Measurements from ENCODE around the gene TMEM18. TPM values are rescaled to one million over a fixed set of nuclear protein-coding genes. Genes with fewer than 3 reads are reported as not detected.
A peak's percentile ranks its signal among the peaks of the same experiment; 100 is the strongest.

The TMEM18 gene
- total and polyA plus RNA-seq, 4 donors, result 19.5 to 36.0 (median 21.4) TPM

DNA sequence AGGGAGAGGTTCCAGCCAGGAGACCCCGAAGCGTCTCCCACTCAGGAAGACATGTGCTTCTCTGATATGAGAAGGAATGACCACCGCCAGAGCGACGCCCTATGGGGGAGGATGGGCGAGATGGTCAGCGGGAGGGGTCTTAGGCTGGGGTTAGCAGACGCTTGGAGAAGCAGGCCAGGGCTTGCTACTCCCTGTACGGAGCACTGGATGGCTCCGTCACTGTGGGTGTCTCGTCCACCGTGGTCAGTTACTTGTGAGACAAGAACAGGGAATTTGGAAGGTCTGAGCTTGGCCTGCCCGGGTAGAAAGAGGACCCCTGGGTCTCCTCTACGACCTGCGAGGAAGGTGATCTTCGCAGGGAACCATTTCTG is 39.8 kb downstream of the TMEM18 start:
- TF ChIP-seq, protein P1, sequence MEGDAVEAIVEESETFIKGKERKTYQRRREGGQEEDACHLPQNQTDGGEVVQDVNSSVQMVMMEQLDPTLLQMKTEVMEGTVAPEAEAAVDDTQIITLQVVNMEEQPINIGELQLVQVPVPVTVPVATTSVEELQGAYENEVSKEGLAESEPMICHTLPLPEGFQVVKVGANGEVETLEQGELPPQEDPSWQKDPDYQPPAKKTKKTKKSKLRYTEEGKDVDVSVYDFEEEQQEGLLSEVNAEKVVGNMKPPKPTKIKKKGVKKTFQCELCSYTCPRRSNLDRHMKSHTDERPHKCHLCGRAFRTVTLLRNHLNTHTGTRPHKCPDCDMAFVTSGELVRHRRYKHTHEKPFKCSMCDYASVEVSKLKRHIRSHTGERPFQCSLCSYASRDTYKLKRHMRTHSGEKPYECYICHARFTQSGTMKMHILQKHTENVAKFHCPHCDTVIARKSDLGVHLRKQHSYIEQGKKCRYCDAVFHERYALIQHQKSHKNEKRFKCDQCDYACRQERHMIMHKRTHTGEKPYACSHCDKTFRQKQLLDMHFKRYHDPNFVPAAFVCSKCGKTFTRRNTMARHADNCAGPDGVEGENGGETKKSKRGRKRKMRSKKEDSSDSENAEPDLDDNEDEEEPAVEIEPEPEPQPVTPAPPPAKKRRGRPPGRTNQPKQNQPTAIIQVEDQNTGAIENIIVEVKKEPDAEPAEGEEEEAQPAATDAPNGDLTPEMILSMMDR (IDR thresholded peaks at IDR 0.05; ENCODE audit: control extremely low read depth, extremely low read depth), result no peak
- H3K27ac ChIP-seq (ENCODE audit: low read depth in 1 of 2, low read length in 1 of 2), result no peak overlapping the region
- H3K27me3 ChIP-seq (ENCODE audit: control insufficient read depth in 3 of 3, insufficient read depth in 3 of 3, low read length in 2 of 3), result peaks cover 0 to 3% (median 0%) of the 10 kb centered on the region in 3 donors
- no peak overlapping the region for H3K9ac ChIP-seq (ENCODE audit: insufficient read depth in 1 of 2, low read length in 2 of 2)
- ATAC-seq (ENCODE audit: insufficient read depth, low FRiP score) (no peak), DNase-seq (no peak)
- H3K36me3 ChIP-seq (ENCODE audit: control insufficient read depth in 4 of 4, insufficient read depth in 4 of 4, low read length in 4 of 4), result no peaks in the 10 kb centered on the region
- WGBS, 2 donors, result 70 to 77% methylated on average over 16 of the region's 16 CpGs
- H3K4me1 ChIP-seq (ENCODE audit: control insufficient read depth in 5 of 5, insufficient read depth in 5 of 5, low read length in 5 of 5), result peaks cover 0 to 7% (median 2%) of the 10 kb centered on the region in 5 donors
- no peak overlapping the region for H3K4me3 ChIP-seq
- peaks cover 0 to 4% (median 0%) of the 10 kb centered on the region in 4 donors for H3K9me3 ChIP-seq (ENCODE audit: control insufficient read depth in 4 of 4, insufficient read depth in 3 of 4, low read length in 3 of 4)

DNA sequence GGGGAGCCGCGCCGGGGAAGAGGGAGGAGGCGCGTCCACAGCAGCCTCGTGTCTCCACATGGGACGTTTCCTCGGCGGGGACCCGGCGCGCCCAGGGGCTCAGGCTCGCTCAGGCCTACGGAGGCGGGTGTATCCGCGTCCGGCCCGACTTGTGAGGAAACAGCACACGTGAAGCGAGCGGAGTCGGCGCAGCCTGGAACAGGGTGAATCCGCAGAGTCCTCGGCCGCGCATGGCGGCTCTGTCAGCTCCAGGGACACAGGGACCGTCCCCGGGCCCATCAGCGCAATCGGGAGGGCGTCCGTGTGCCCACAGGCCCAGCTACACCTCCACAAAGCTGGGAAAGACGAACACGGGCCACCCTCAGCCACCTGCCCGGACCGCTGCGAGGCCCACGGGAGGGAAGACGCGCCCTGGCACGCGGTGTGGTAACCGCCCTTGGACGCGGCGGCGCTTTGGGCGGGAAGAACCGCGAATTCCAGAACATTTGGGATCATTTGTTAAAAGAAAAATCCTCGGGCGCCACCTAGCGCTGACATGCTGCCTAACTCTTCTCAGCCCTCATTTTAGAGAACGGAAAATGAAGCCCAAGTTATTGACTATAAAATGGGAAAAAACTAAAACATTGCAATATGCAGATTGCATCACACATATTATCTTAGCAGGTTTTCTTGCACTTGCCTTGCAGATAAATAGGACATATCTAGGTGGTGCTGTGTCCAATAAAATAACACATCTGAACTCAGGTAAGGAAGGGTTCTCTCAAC is 40.4 kb downstream of the TMEM18 start:
- DNase-seq (peak; percentile 83 to 85 (median 85)), ATAC-seq (ENCODE audit: insufficient read depth, low FRiP score) (peak; percentile 90)
- Histone ChIP-seq H3K27ac (ENCODE audit: low read depth in 1 of 2, low read length in 1 of 2) (no peak overlapping the region), H3K9me3 (ENCODE audit: control insufficient read depth in 4 of 4, insufficient read depth in 3 of 4, low read length in 3 of 4) (peaks cover 0 to 4% (median 0%) of the 10 kb centered on the region in 4 donors), H3K36me3 (ENCODE audit: control insufficient read depth in 4 of 4, insufficient read depth in 4 of 4, low read length in 4 of 4) (no peaks in the 10 kb centered on the region), H3K9ac (ENCODE audit: insufficient read depth in 1 of 2, low read length in 2 of 2) (no peak overlapping the region), H3K4me1 (ENCODE audit: control insufficient read depth in 5 of 5, insufficient read depth in 5 of 5, low read length in 5 of 5) (peaks cover 0 to 7% (median 2%) of the 10 kb centered on the region in 5 donors), H3K27me3 (ENCODE audit: control insufficient read depth in 3 of 3, insufficient read depth in 3 of 3, low read length in 2 of 3) (peaks cover 0 to 3% (median 0%) of the 10 kb centered on the region in 3 donors), H3K4me3 (no peak overlapping the region)
- TF ChIP-seq, protein P1 (IDR thresholded peaks at IDR 0.05; ENCODE audit: control extremely low read depth, extremely low read depth), result peak; percentile 75
- 16 to 20% methylated on average over 57 of the region's 57 CpGs for WGBS, 2 donors

- peaks cover 0 to 4% (median 0%) of the 10 kb centered on the region in 4 donors for H3K9me3 ChIP-seq (ENCODE audit: control insufficient read depth in 4 of 4, insufficient read depth in 3 of 4, low read length in 3 of 4)
- TF ChIP-seq, protein P1 (IDR thresholded peaks at IDR 0.05; ENCODE audit: control extremely low read depth, extremely low read depth), result no peak
- H3K27ac ChIP-seq (ENCODE audit: low read depth in 1 of 2, low read length in 1 of 2), result no peak overlapping the region
- peaks cover 0 to 7% (median under 1%) of the 10 kb centered on the region in 5 donors for H3K4me1 ChIP-seq (ENCODE audit: control insufficient read depth in 5 of 5, insufficient read depth in 5 of 5, low read length in 5 of 5)
- no peaks in the 10 kb centered on the region for H3K36me3 ChIP-seq (ENCODE audit: control insufficient read depth in 4 of 4, insufficient read depth in 4 of 4, low read length in 4 of 4)
- no peak overlapping the region for H3K4me3 ChIP-seq
- WGBS, 2 donors, result 75 to 84% methylated on average over 57 of the region's 57 CpGs
- ATAC-seq (ENCODE audit: insufficient read depth, low FRiP score) (peak; percentile 10), DNase-seq (no peak)
- no peak overlapping the region for H3K9ac ChIP-seq (ENCODE audit: insufficient read depth in 1 of 2, low read length in 2 of 2)
- H3K27me3 ChIP-seq (ENCODE audit: control insufficient read depth in 3 of 3, insufficient read depth in 3 of 3, low read length in 2 of 3), result peaks cover 0 to 3% (median 0%) of the 10 kb centered on the region in 3 donors
Measured at GRCh38 chr2:635687-636621, 41.3 kb downstream of the TMEM18 start.

Measured in lung (tissue), 12 donors.